Measurements from ENCODE around the gene EBLN2.

DNA sequence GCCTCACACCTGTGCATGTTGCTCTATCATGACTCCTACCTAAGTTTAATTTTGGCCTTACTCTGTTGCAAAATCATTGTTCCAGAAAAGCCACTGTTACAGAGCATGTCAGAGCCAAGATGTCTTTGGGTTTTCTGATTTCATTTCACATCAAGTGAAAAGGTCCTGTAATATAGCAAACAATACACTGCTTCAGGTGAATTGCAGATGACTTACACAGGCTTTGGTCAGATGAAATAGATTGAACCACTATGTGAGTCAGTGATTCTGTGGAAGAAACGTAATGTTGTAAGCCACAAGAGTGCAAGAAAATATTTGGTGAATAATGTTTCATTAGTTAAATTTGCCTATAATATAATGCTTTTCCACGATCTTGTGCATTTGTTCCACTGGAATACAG lies 22.7 kb downstream of the EBLN2 start:
- TF ChIP-seq, protein P1, sequence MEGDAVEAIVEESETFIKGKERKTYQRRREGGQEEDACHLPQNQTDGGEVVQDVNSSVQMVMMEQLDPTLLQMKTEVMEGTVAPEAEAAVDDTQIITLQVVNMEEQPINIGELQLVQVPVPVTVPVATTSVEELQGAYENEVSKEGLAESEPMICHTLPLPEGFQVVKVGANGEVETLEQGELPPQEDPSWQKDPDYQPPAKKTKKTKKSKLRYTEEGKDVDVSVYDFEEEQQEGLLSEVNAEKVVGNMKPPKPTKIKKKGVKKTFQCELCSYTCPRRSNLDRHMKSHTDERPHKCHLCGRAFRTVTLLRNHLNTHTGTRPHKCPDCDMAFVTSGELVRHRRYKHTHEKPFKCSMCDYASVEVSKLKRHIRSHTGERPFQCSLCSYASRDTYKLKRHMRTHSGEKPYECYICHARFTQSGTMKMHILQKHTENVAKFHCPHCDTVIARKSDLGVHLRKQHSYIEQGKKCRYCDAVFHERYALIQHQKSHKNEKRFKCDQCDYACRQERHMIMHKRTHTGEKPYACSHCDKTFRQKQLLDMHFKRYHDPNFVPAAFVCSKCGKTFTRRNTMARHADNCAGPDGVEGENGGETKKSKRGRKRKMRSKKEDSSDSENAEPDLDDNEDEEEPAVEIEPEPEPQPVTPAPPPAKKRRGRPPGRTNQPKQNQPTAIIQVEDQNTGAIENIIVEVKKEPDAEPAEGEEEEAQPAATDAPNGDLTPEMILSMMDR (IDR thresholded peaks at IDR 0.05) = no peak
- TF ChIP-seq POLR2AphosphoS5 (IDR thresholded peaks at IDR 0.05; ENCODE audit: insufficient read depth in 1 of 2, low read depth in 1 of 2) (no peak), POLR2A (IDR thresholded peaks at IDR 0.05) (no peak)
